Liver (tissue), 9 donors: ENCODE results near the gene HDAC8. TPM values are rescaled to one million over a fixed set of nuclear protein-coding genes. Genes with fewer than 3 reads are reported as not detected.

Source experiments
- DNase-seq: peaks from one replicate; pipeline ENCODE4 v3.0.0-alpha.2; 2017; ENCODE audit warnings: low spot score
- H3K27ac ChIP-seq, 2 donors: one replicate each; pipeline ENCODE4 v1.7.0; 2013; ENCODE audit warnings: inconsistent platforms in 2 of 2, low read length in 2 of 2, control low read depth in 1 of 2, low read depth in 1 of 2, mild to moderate bottlenecking in 1 of 2
- H3K27me3 ChIP-seq, 4 donors: one replicate each; pipeline versions ENCODE4 v1.6.1 to v1.7.0; 2013; ENCODE audit warnings: low read length in 3 of 4, inconsistent platforms in 1 of 4, mild to moderate bottlenecking in 1 of 4, moderate library complexity in 1 of 4; ENCODE audit not compliant: control insufficient read depth in 4 of 4, insufficient read depth in 4 of 4
- H3K36me3 ChIP-seq, 4 donors: one replicate each; pipeline versions ENCODE4 v1.6.1 to v1.7.0; 2013; ENCODE audit warnings: low read length in 3 of 4, mild to moderate bottlenecking in 3 of 4, low read depth in 1 of 4, moderate library complexity in 1 of 4; ENCODE audit not compliant: control insufficient read depth in 4 of 4, insufficient read depth in 3 of 4
- H3K4me1 ChIP-seq, 4 donors: one replicate each; pipeline versions ENCODE4 v1.6.1 to v1.7.0; 2013; ENCODE audit warnings: low read length in 3 of 4, mild to moderate bottlenecking in 3 of 4, moderate library complexity in 1 of 4; ENCODE audit not compliant: control insufficient read depth in 4 of 4, insufficient read depth in 4 of 4
- H3K4me3 ChIP-seq, 3 donors: one replicate each; pipeline versions ENCODE4 v1.6.1 to v1.7.0; 2013; ENCODE audit warnings: low read length in 3 of 3, control low read depth in 1 of 3, low read depth in 1 of 3, mild to moderate bottlenecking in 1 of 3
- H3K9ac ChIP-seq, 2 donors: one replicate each; pipeline ENCODE4 v1.7.0; 2013; ENCODE audit warnings: low read length in 2 of 2, mild to moderate bottlenecking in 2 of 2, moderate library complexity in 2 of 2, control low read depth in 1 of 2, low read depth in 1 of 2
- H3K9me3 ChIP-seq, 4 donors: one replicate each; pipeline versions ENCODE4 v1.6.1 to v1.7.0; 2013; ENCODE audit warnings: low read length in 3 of 4; ENCODE audit not compliant: control insufficient read depth in 4 of 4
- ATF3 ChIP-seq: IDR thresholded peaks from 2 replicates; pipeline ENCODE4 v1.6.1; 2016; ENCODE audit warnings: antibody characterized with exemption
- CTCF ChIP-seq: fragments of 150-350 bp; IDR thresholded peaks from 2 replicates; pipeline ENCODE4 v1.5.1; 2017; ENCODE audit warnings: improper control_type of control experiment, low read depth, low read length; ENCODE audit not compliant: missing input control
- EGR1 ChIP-seq, 2 donors: IDR thresholded peaks; 2 replicates each; pipeline ENCODE4 v1.6.1; 2016 to 2018; ENCODE audit warnings: antibody characterized with exemption in 2 of 2, low read depth in 2 of 2
- FOXA1 ChIP-seq: IDR thresholded peaks from 2 replicates; pipeline ENCODE4 v1.6.1; 2016; ENCODE audit warnings: antibody characterized with exemption
- FOXA2 ChIP-seq: IDR thresholded peaks from 2 replicates; pipeline ENCODE4 v1.6.1; 2016; ENCODE audit warnings: antibody characterized with exemption
- GABPA ChIP-seq, 2 donors: IDR thresholded peaks in 1 of 2; conservative IDR thresholded peaks in 1 of 2; 2 replicates each; pipeline ENCODE4 v1.6.1; 2016; ENCODE audit warnings: antibody characterized with exemption in 2 of 2, mild to moderate bottlenecking in 1 of 2, moderate library complexity in 1 of 2
- HNF4A ChIP-seq, 2 donors: conservative IDR thresholded peaks; 2 replicates each; pipeline ENCODE4 v1.6.1; 2016; ENCODE audit warnings: antibody characterized with exemption in 2 of 2, mild to moderate bottlenecking in 2 of 2
- HNF4G ChIP-seq: IDR thresholded peaks from 2 replicates; pipeline ENCODE4 v1.6.1; 2016; ENCODE audit warnings: antibody characterized with exemption
- JUND ChIP-seq, 2 donors: IDR thresholded peaks; 2 replicates each; pipeline ENCODE4 v1.6.1; 2016; ENCODE audit warnings: antibody characterized with exemption in 2 of 2
- MAX ChIP-seq: IDR thresholded peaks from 2 replicates; pipeline ENCODE4 v1.6.1; 2016; ENCODE audit warnings: antibody characterized with exemption
- NR2F2 ChIP-seq: IDR thresholded peaks from 2 replicates; pipeline ENCODE4 v1.6.1; 2016; ENCODE audit warnings: antibody characterized with exemption
- RAD21 ChIP-seq, 2 donors: IDR thresholded peaks; 2 replicates each; pipeline ENCODE4 v1.6.1; 2016; ENCODE audit warnings: antibody characterized with exemption in 2 of 2, mild to moderate bottlenecking in 2 of 2
- REST ChIP-seq: IDR thresholded peaks from 2 replicates; pipeline ENCODE4 v1.6.1; 2016; ENCODE audit warnings: antibody characterized with exemption, mild to moderate bottlenecking
- RXRA ChIP-seq, 2 donors: IDR thresholded peaks; 2 replicates each; pipeline ENCODE4 v1.6.1; 2017 to 2018; ENCODE audit warnings: antibody characterized with exemption in 2 of 2, mild to moderate bottlenecking in 1 of 2
- SP1 ChIP-seq: IDR thresholded peaks from 2 replicates; pipeline ENCODE4 v1.6.1; 2018; ENCODE audit warnings: antibody characterized with exemption, mild to moderate bottlenecking
- TAF1 ChIP-seq: conservative IDR thresholded peaks from 2 replicates; pipeline ENCODE4 v1.6.1; 2016; ENCODE audit warnings: antibody characterized with exemption, mild to moderate bottlenecking
- YY1 ChIP-seq: IDR thresholded peaks from 2 replicates; pipeline ENCODE4 v1.6.1; 2016; ENCODE audit warnings: antibody characterized with exemption, mild to moderate bottlenecking
- ZBTB33 ChIP-seq: IDR thresholded peaks from 2 replicates; pipeline ENCODE4 v1.6.1; 2016; ENCODE audit warnings: antibody characterized with exemption
- WGBS: extraction: QIAGEN DNeasy Blood & Tissue Kit; methylation state at CpG from one replicate; pipeline ENCODE4 v1.1.7; 2013; 5-methylcytosine and 5-hydroxymethylcytosine counted together
- polyA plus RNA-seq, 2 donors: library from polyadenylated mRNA; stranded (reverse) in 1 of 2; unstranded in 1 of 2; fragments of 200-250 nt in 1 of 2; fragments of >200 nt in 1 of 2; fragmentation: Nextera tagmentation in 1 of 2; extraction: Ambion mirVana in 1 of 2; gene quantifications; one replicate each; pipeline versions ENCODE4 v1.2.1 to v1.2.3, GENCODE V29; 2013 to 2015
- total RNA-seq, 2 donors: library from RNA; depleted of rRNA; stranded (reverse); fragments of >200 nt; gene quantifications; one replicate each; pipeline ENCODE4 v1.2.3, GENCODE V29; 2014
- donor health status: healthy.
- donor health status: healthy.
- donor health status: healthy.
- donor health status: healthy.
- donor health status: healthy.

Gene HDAC8
- total and polyA plus RNA-seq, 4 donors = 11.1 to 30.4 (median 14.0) TPM

- TF ChIP-seq REST (no peak), HNF4G (no peak), GABPA (IDR thresholded peaks at IDR 0.05 in 1 of 2, conservative IDR thresholded peaks at IDR 0.05 in 1 of 2) (no peak)
- peaks cover 0 to 1% (median 0%) of the 10 kb centered on the region in 4 donors for H3K36me3 ChIP-seq
- WGBS = 98% methylated on average over 1 of the region's 1 CpG
- no peaks in the 10 kb centered on the region for H3K9me3 ChIP-seq
- H3K27ac ChIP-seq = no peak overlapping the region
- no peaks in the 10 kb centered on the region for H3K27me3 ChIP-seq
- no peak overlapping the region for H3K9ac ChIP-seq
- H3K4me1 ChIP-seq = no peaks in the 10 kb centered on the region
- DNase-seq = no peak
- no peak overlapping the region for H3K4me3 ChIP-seq
Observed at GRCh38 chrX:72373136-72373535, 199.5 kb downstream of the HDAC8 start.

- Histone ChIP-seq H3K4me1 (no peaks in the 10 kb centered on the region), H3K9me3 (no peaks in the 10 kb centered on the region), H3K4me3 (no peak overlapping the region), H3K9ac (no peak overlapping the region), H3K36me3 (peaks cover 0 to 1% (median 0%) of the 10 kb centered on the region in 4 donors), H3K27ac (no peak overlapping the region), H3K27me3 (no peaks in the 10 kb centered on the region)
- WGBS = 93% methylated on average over 2 of the region's 2 CpGs
- no peak for TF ChIP-seq YY1
- no peak for TF ChIP-seq SP1
- no peak for TF ChIP-seq TAF1
- no peak for TF ChIP-seq JUND (IDR thresholded peaks at IDR 0.05)
- DNase-seq = no peak
Observed at GRCh38 chrX:72372735-72373134, 199.9 kb downstream of the HDAC8 start.

- DNase-seq = no peak
- Histone ChIP-seq H3K27ac (no peak overlapping the region), H3K9ac (no peak overlapping the region), H3K27me3 (no peaks in the 10 kb centered on the region), H3K9me3 (no peaks in the 10 kb centered on the region), H3K4me3 (no peak overlapping the region), H3K36me3 (peaks cover 0 to 1% (median 0%) of the 10 kb centered on the region in 4 donors), H3K4me1 (no peaks in the 10 kb centered on the region)
- WGBS = 84% methylated on average over 3 of the region's 3 CpGs
- TF ChIP-seq ZBTB33 = no peak
- TF ChIP-seq RAD21 (IDR thresholded peaks at IDR 0.05) = no peak
- no peak for TF ChIP-seq REST
- no peak for TF ChIP-seq TAF1
- TF ChIP-seq FOXA1 = no peak
- no peak for TF ChIP-seq RXRA (IDR thresholded peaks at IDR 0.05)
- no peak for TF ChIP-seq CTCF
- no peak for TF ChIP-seq FOXA2
- TF ChIP-seq JUND (IDR thresholded peaks at IDR 0.05) = no peak
- TF ChIP-seq EGR1 (IDR thresholded peaks at IDR 0.05; ENCODE audit: low read depth in 2 of 2) = no peak
- TF ChIP-seq GABPA (IDR thresholded peaks at IDR 0.05 in 1 of 2, conservative IDR thresholded peaks at IDR 0.05 in 1 of 2) = no peak
- no peak for TF ChIP-seq HNF4A (conservative IDR thresholded peaks at IDR 0.05)
- no peak for TF ChIP-seq ATF3
- TF ChIP-seq YY1 = no peak
- TF ChIP-seq NR2F2 = no peak
- TF ChIP-seq SP1 = no peak
- TF ChIP-seq MAX = no peak
Observed at GRCh38 chrX:72371405-72371804, 201.2 kb downstream of the HDAC8 start.
